ENCODE results near the gene C1QTNF6. TPM values are rescaled to one million over a fixed set of nuclear protein-coding genes. Genes with fewer than 3 reads are reported as not detected.
"Not testable (repeated sequence)": the region's sequence is repeated elsewhere in the genome, so short reads cannot be mapped to it uniquely, and the experiment has no call there.

The C1QTNF6 gene
- total RNA-seq (11.6 TPM), polyA plus RNA-seq (6.9 TPM)

GRCh38 chr22:37187891-37188761 lies at the start of gene C1QTNF6:
TSS of gene C1QTNF6 (minus strand) at chr22:37188247. CDS start at chr22:37188213, 34 bp downstream.
- Histone ChIP-seq H3K4me1 (ENCODE audit: insufficient read depth) (peaks cover 2% of the 10 kb centered on the region), H3K27ac (ENCODE audit: low read depth) (peak within 1 kb of the TSS; percentile 92), H3K36me3 (ENCODE audit: insufficient read depth) (no peaks in the 10 kb centered on the region), H3K4me3 (ENCODE audit: low read depth, low read length) (peak within 1 kb of the TSS; percentile 19)
- 12% methylated on average over 17 of the region's 17 CpGs for WGBS
- DNase-seq (ENCODE audit: extremely low spot score) = no peak

GRCh38 chr22:37235897-37236607 lies 48.0 kb upstream of the C1QTNF6 start:
- WGBS = 95% methylated on average over 3 of the region's 3 CpGs
- no peak for DNase-seq (ENCODE audit: extremely low spot score)

GRCh38 chr22:37234736-37235711 lies 47.0 kb upstream of the C1QTNF6 start:
- no peak overlapping the region for H3K27ac ChIP-seq (ENCODE audit: low read depth)
- DNase-seq (ENCODE audit: extremely low spot score) = no peak
- H3K36me3 ChIP-seq (ENCODE audit: insufficient read depth) = no peaks in the 10 kb centered on the region
- H3K4me1 ChIP-seq (ENCODE audit: insufficient read depth) = no peaks in the 10 kb centered on the region
- H3K4me3 ChIP-seq (ENCODE audit: low read depth, low read length) = no peak overlapping the region
- 82% methylated on average over 16 of the region's 16 CpGs for WGBS

More at GRCh38 chr22:37235897-37236607, 48.0 kb upstream of the C1QTNF6 start:
- Histone ChIP-seq H3K4me1 (ENCODE audit: insufficient read depth) (no peaks in the 10 kb centered on the region), H3K27ac (ENCODE audit: low read depth) (no peak overlapping the region), H3K4me3 (ENCODE audit: low read depth, low read length) (no peak overlapping the region), H3K36me3 (ENCODE audit: insufficient read depth) (no peaks in the 10 kb centered on the region)

GRCh38 chr22:37233751-37234631 lies 45.9 kb upstream of the C1QTNF6 start:
- Histone ChIP-seq H3K36me3 (ENCODE audit: insufficient read depth) (no peaks in the 10 kb centered on the region), H3K27ac (ENCODE audit: low read depth) (no peak overlapping the region), H3K4me1 (ENCODE audit: insufficient read depth) (no peaks in the 10 kb centered on the region), H3K4me3 (ENCODE audit: low read depth, low read length) (no peak overlapping the region)
- 56% methylated on average over 27 of the region's 27 CpGs for WGBS
- DNase-seq (ENCODE audit: extremely low spot score) = no peak

- H3K27ac ChIP-seq (ENCODE audit: low read depth); H3K36me3 ChIP-seq (ENCODE audit: insufficient read depth); H3K4me3 ChIP-seq (ENCODE audit: low read depth, low read length); DNase-seq (ENCODE audit: extremely low spot score); H3K4me1 ChIP-seq (ENCODE audit: insufficient read depth): not testable (repeated sequence)
- WGBS = 87% methylated on average over 12 of the region's 12 CpGs
These were observed 45.3 kb upstream of the C1QTNF6 start for GRCh38 chr22:37233371-37233750.

GRCh38 chr22:37232140-37232998 lies 44.3 kb upstream of the C1QTNF6 start:
- no peaks in the 10 kb centered on the region for H3K4me1 ChIP-seq (ENCODE audit: insufficient read depth)
- no peak for DNase-seq (ENCODE audit: extremely low spot score)
- H3K36me3 ChIP-seq (ENCODE audit: insufficient read depth) = no peaks in the 10 kb centered on the region
- H3K27ac ChIP-seq (ENCODE audit: low read depth) = no peak overlapping the region
- H3K4me3 ChIP-seq (ENCODE audit: low read depth, low read length) = no peak overlapping the region
- WGBS = 81% methylated on average over 15 of the region's 15 CpGs

- Histone ChIP-seq H3K27ac (ENCODE audit: low read depth) (no peak overlapping the region), H3K36me3 (ENCODE audit: insufficient read depth) (no peaks in the 10 kb centered on the region), H3K4me1 (ENCODE audit: insufficient read depth) (no peaks in the 10 kb centered on the region), H3K4me3 (ENCODE audit: low read depth, low read length) (no peak overlapping the region)
- no peak for DNase-seq (ENCODE audit: extremely low spot score)
- WGBS = 81% methylated on average over 21 of the region's 21 CpGs
These were observed 43.5 kb upstream of the C1QTNF6 start for GRCh38 chr22:37231406-37232139.

- Histone ChIP-seq H3K4me1 (ENCODE audit: insufficient read depth) (no peaks in the 10 kb centered on the region), H3K27ac (ENCODE audit: low read depth) (no peak overlapping the region), H3K36me3 (ENCODE audit: insufficient read depth) (no peaks in the 10 kb centered on the region), H3K4me3 (ENCODE audit: low read depth, low read length) (no peak overlapping the region)
- no peak for DNase-seq (ENCODE audit: extremely low spot score)
- 78% methylated on average over 14 of the region's 14 CpGs for WGBS
These were observed 42.8 kb upstream of the C1QTNF6 start for GRCh38 chr22:37230673-37231405.

- H3K27ac ChIP-seq (ENCODE audit: low read depth) = peak overlapping the region; percentile 15
- H3K4me1 ChIP-seq (ENCODE audit: insufficient read depth) = no peaks in the 10 kb centered on the region
- H3K4me3 ChIP-seq (ENCODE audit: low read depth, low read length) = no peak overlapping the region
- H3K36me3 ChIP-seq (ENCODE audit: insufficient read depth) = no peaks in the 10 kb centered on the region
- no peak for DNase-seq (ENCODE audit: extremely low spot score)
- whole genome bisulfite sequencing = 66% methylated on average over 8 of the region's 8 CpGs
These were observed 42.0 kb upstream of the C1QTNF6 start for GRCh38 chr22:37229805-37230672.

All from urinary bladder (tissue), 4 donors.